Osteocyte (in vitro differentiated cells): ENCODE data around the gene ST8SIA3. TPM values are rescaled to one million over a fixed set of nuclear protein-coding genes. Genes with fewer than 3 reads are reported as not detected.

Source experiments
- DNase-seq: peaks from one replicate; pipeline ENCODE4 v3.0.0; 2021; ENCODE audit warnings: mixed read lengths; ENCODE audit not compliant: unreplicated experiment; ENCODE audit errors: extremely low spot score
- H3K27ac Mint-ChIP-seq: one replicate; pipeline ENCODE4 v1.8.0; 2021; ENCODE audit warnings: mild to moderate bottlenecking, mixed read lengths; ENCODE audit not compliant: unreplicated experiment
- H3K27me3 Mint-ChIP-seq: one replicate; pipeline ENCODE4 v1.8.0; 2021; ENCODE audit warnings: mixed read lengths; ENCODE audit not compliant: unreplicated experiment
- H3K36me3 Mint-ChIP-seq: one replicate; pipeline ENCODE4 v1.8.0; 2021; ENCODE audit warnings: mixed read lengths; ENCODE audit not compliant: unreplicated experiment
- H3K4me1 Mint-ChIP-seq: one replicate; pipeline ENCODE4 v1.8.0; 2021; ENCODE audit warnings: mixed read lengths; ENCODE audit not compliant: unreplicated experiment
- H3K4me3 Mint-ChIP-seq: one replicate; pipeline ENCODE4 v1.8.0; 2021; ENCODE audit warnings: mild to moderate bottlenecking, moderate library complexity, mixed read lengths; ENCODE audit not compliant: unreplicated experiment
- H3K9me3 Mint-ChIP-seq: one replicate; pipeline ENCODE4 v1.8.0; 2021; ENCODE audit warnings: mixed read lengths; ENCODE audit not compliant: unreplicated experiment
- total RNA-seq: library from RNA; stranded (reverse); gene quantifications from 2 replicates; pipeline ENCODE4 v1.2.1, GENCODE V29; 2021
- TF ChIP-seq, protein P1 (sequence below): fragments of 200-600 bp; sonication (generic); IDR thresholded peaks from 2 replicates; pipeline ENCODE4 v1.5.0; 2021; ENCODE audit warnings: antibody characterized with exemption, mild to moderate bottlenecking, moderate library complexity

ST8SIA3 gene
- total RNA-seq, 1 donor from 2014 or later, result not detected

DNA sequence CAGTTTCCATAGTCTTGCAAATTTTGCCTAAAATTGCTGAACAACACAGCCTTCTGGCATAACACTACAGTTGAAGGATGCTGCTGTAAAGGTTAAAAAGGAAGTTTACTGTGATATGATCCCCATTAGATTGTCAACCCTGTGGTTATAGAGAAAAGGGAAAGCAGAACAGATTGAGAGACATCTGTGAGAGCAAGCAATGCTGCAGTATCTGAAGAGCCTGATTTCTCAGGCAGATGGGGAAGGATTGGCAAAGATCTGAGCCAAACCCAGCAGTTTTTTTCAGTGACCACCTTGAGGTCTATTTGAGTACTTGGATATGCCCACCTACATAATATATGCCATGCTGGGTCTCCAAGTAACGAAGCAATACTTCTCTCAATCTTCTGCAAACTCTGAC lies 8.5 kb upstream of the ST8SIA3 start:
- H3K4me1 Mint-ChIP-seq, result no peaks in the 10 kb centered on the region
- H3K9me3 Mint-ChIP-seq, result no peaks in the 10 kb centered on the region
- H3K27ac Mint-ChIP-seq, result no peak overlapping the region
- H3K36me3 Mint-ChIP-seq, result no peaks in the 10 kb centered on the region
- peaks cover 2% of the 10 kb centered on the region for H3K27me3 Mint-ChIP-seq
- no peak for DNase-seq
- H3K4me3 Mint-ChIP-seq, result no peak overlapping the region
- TF ChIP-seq, protein P1, sequence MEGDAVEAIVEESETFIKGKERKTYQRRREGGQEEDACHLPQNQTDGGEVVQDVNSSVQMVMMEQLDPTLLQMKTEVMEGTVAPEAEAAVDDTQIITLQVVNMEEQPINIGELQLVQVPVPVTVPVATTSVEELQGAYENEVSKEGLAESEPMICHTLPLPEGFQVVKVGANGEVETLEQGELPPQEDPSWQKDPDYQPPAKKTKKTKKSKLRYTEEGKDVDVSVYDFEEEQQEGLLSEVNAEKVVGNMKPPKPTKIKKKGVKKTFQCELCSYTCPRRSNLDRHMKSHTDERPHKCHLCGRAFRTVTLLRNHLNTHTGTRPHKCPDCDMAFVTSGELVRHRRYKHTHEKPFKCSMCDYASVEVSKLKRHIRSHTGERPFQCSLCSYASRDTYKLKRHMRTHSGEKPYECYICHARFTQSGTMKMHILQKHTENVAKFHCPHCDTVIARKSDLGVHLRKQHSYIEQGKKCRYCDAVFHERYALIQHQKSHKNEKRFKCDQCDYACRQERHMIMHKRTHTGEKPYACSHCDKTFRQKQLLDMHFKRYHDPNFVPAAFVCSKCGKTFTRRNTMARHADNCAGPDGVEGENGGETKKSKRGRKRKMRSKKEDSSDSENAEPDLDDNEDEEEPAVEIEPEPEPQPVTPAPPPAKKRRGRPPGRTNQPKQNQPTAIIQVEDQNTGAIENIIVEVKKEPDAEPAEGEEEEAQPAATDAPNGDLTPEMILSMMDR, result no peak

DNA sequence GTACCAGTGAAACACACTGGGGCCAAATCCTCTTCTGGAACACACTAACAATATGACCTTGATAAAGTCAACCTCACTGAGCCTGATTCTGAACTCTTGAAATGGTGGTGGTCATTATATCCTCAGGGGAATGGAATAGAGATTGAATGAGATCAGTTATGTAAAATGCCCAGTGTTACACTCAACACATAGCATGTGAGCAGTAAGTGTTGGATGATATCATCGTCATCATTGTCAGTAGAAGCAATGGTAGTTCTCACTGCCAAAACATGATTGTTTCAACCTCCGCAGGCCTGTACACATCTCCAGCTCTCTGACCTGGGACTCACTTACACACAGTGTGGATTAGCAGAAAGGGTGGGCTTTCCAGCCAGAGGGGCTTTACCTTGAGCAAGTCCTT lies 5.5 kb upstream of the ST8SIA3 start:
- H3K27me3 Mint-ChIP-seq, result peaks cover 21% of the 10 kb centered on the region
- no peak for DNase-seq

DNA sequence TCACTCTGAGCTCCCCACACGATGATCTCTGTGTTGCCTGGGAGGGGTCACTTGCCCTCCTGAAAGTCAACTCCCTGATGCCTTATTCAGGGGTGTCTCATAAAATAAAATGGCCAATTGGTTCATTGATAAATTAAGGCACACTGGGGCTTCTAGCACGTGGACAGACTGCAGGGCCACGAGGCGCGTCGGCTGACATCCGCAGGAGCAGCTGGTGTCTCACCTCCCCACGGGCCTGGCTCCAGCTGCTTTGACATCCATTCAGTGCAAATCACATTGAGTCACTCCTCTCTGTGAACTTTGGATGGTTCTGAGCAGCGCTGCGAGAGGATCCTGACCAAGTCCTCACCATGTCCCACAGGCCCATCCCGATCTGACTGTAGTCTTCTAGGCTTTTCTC lies 4.6 kb upstream of the ST8SIA3 start:
- peaks cover 25% of the 10 kb centered on the region for H3K27me3 Mint-ChIP-seq

More for the DNA sequence above, 5.5 kb upstream of the ST8SIA3 start:
- no peaks in the 10 kb centered on the region for H3K36me3 Mint-ChIP-seq
- TF ChIP-seq, protein P1, result no peak
- no peaks in the 10 kb centered on the region for H3K4me1 Mint-ChIP-seq
- H3K9me3 Mint-ChIP-seq, result no peaks in the 10 kb centered on the region
- no peak overlapping the region for H3K4me3 Mint-ChIP-seq
- H3K27ac Mint-ChIP-seq, result no peak overlapping the region

DNA sequence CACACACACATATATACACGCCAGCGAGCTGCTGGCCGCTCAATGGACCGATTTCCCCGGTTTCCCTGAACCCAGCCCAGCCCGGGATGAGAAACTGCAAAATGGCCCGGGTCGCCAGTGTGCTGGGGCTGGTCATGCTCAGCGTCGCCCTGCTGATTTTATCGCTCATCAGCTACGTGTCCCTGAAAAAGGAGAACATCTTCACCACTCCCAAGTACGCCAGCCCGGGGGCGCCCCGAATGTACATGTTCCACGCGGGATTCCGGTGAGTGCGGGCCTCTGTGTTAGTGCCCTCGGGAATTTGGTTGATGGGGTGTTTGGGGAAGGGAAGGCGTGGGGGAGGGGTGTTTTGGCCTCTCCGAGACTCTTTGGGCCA lies 392 bp downstream of the ST8SIA3 start:
- peaks cover 7% of the 10 kb centered on the region for H3K4me1 Mint-ChIP-seq
- TF ChIP-seq, protein P1, result no peak
- no peak overlapping the region for H3K4me3 Mint-ChIP-seq
- H3K27ac Mint-ChIP-seq, result no peak overlapping the region
- H3K27me3 Mint-ChIP-seq, result peaks cover 47% of the 10 kb centered on the region
- H3K9me3 Mint-ChIP-seq, result no peaks in the 10 kb centered on the region
- H3K36me3 Mint-ChIP-seq, result no peaks in the 10 kb centered on the region
- DNase-seq, result no peak

More for the DNA sequence above, 4.6 kb upstream of the ST8SIA3 start:
- H3K9me3 Mint-ChIP-seq, result no peaks in the 10 kb centered on the region
- TF ChIP-seq, protein P1, result no peak
- H3K36me3 Mint-ChIP-seq, result no peaks in the 10 kb centered on the region
- H3K27ac Mint-ChIP-seq, result no peak overlapping the region
- H3K4me3 Mint-ChIP-seq, result no peak overlapping the region
- no peaks in the 10 kb centered on the region for H3K4me1 Mint-ChIP-seq
- no peak for DNase-seq

DNA sequence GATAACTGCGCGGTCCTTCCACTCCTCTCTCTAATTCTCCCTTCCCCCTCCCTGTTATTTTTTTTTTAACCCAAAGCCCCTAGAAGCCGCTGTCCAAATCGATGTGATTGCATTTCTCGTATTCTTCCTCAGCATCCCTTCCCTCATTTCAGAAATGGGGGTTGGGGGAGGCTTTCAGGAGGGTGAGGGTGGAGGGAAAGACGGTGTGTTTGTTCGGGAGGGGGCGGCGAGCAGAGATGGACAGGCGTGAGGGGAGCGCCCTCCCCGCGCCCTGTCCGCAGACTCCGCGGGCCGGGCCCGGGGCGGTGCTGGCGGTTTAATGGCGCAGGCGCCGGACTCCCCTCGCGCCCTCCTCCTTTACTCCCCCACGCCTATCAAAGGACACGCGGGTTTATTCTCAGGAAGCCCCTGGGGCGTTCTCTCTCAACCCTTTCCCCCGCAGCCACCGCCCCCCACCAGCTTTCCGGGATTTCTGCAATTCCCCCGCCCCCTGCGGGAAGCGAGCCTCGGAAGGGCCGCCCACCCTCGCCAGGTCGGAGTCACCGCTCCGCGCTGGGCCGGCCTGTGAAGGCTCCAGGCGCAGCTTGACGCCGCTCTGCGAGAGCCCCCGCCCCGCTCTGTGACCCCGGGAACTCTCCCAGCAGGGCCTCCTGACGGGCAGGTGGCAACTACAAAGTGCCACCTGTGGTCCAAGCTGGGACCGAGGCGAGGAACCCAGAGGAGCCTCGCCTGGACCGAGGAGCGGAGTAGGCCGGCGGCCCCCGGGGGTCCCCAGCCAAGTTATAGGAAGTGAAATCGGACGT lies 981 bp downstream of the ST8SIA3 start:
- H3K27me3 Mint-ChIP-seq, result peaks cover 47% of the 10 kb centered on the region
- TF ChIP-seq, protein P1, result no peak
- H3K27ac Mint-ChIP-seq, result no peak overlapping the region
- peaks cover 7% of the 10 kb centered on the region for H3K4me1 Mint-ChIP-seq
- H3K9me3 Mint-ChIP-seq, result no peaks in the 10 kb centered on the region
- no peaks in the 10 kb centered on the region for H3K36me3 Mint-ChIP-seq
- H3K4me3 Mint-ChIP-seq, result no peak overlapping the region
- DNase-seq, result no peak
